ENCODE measurements around the gene DOCK7. TPM values are rescaled to one million over a fixed set of nuclear protein-coding genes. Genes with fewer than 3 reads are reported as not detected.

Gene DOCK7
- total and polyA plus RNA-seq, 2 of the 13 experiments (the other 11 are each of a cell fraction or from before 2014, with no cell fraction given), result 45.7 to 67.2 TPM

DNA sequence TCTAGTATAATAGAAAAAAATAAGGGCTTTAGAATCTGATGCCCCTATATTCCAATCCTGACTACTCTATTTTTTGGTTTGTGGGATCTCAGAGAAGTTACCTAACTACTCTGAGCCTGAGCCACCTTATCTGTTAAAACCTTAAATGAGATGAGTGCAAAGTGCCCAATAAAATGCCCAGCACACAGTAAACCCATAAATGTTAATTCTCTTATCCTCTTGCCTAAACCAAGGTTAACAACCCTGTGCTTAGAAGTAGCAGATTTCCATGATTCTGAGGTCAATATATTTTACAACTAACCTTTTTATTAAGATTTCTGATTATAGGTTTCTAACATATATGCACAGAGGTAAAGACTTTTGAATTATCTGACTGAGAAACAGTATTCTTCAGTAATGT, 35.8 kb downstream of the DOCK7 start:
- no peak for TF ChIP-seq NFRKB (IDR thresholded peaks at IDR 0.05)
- TF ChIP-seq MLLT10 (CRISPR knock-in tag; IDR thresholded peaks at IDR 0.05), result no peak
- no peak for TF ChIP-seq ZNF549 (CRISPR knock-in tag; IDR thresholded peaks at IDR 0.05)
- TF ChIP-seq ZNF616 (CRISPR knock-in tag; IDR thresholded peaks at IDR 0.05; ENCODE audit: low read depth), result no peak
- no peak for TF ChIP-seq SKI (IDR thresholded peaks at IDR 0.05; ENCODE audit: partially characterized antibody)
- no peak for TF ChIP-seq ZNF468 (CRISPR knock-in tag; IDR thresholded peaks at IDR 0.05)
- TF ChIP-seq ZIK1 (CRISPR knock-in tag; IDR thresholded peaks at IDR 0.05; ENCODE audit: borderline replicate concordance, low read depth), result no peak
- TF ChIP-seq FOXC1 (CRISPR knock-in tag; IDR thresholded peaks at IDR 0.05; ENCODE audit: borderline replicate concordance), result no peak
- no peak for TF ChIP-seq GZF1 (CRISPR knock-in tag; IDR thresholded peaks at IDR 0.05)
- no peak for TF ChIP-seq ZNF251 (CRISPR knock-in tag; IDR thresholded peaks at IDR 0.05)
- TF ChIP-seq, protein P1, sequence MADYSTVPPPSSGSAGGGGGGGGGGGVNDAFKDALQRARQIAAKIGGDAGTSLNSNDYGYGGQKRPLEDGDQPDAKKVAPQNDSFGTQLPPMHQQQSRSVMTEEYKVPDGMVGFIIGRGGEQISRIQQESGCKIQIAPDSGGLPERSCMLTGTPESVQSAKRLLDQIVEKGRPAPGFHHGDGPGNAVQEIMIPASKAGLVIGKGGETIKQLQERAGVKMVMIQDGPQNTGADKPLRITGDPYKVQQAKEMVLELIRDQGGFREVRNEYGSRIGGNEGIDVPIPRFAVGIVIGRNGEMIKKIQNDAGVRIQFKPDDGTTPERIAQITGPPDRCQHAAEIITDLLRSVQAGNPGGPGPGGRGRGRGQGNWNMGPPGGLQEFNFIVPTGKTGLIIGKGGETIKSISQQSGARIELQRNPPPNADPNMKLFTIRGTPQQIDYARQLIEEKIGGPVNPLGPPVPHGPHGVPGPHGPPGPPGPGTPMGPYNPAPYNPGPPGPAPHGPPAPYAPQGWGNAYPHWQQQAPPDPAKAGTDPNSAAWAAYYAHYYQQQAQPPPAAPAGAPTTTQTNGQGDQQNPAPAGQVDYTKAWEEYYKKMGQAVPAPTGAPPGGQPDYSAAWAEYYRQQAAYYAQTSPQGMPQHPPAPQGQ (CRISPR knock-in tag; IDR thresholded peaks at IDR 0.05; ENCODE audit: borderline replicate concordance), result no peak
- TF ChIP-seq BCLAF1 (IDR thresholded peaks at IDR 0.05), result no peak
- TF ChIP-seq RARA (CRISPR knock-in tag; IDR thresholded peaks at IDR 0.05), result no peak
- CTCF ChIA-PET (ENCODE audit: low intra/inter-chr PET ratio, low total read pairs), result no interaction called here
- no peak overlapping the region for H3K27ac ChIP-seq (ENCODE audit: extremely low read length, insufficient read depth, low read length)
- no peak overlapping the region for H3K4me3 ChIP-seq (replicated peaks in 1 of 3; ENCODE audit: insufficient read depth in 1 of 3, low read depth in 2 of 3, low read length in 3 of 3)
- in situ Hi-C loops (cut with HindIII; ENCODE audit: extremely low pct_ligation_motif_present, low pct_unique_long_range_greater_than_20kb) (no loop called here), intact Hi-C loops (cut with micrococcal nuclease; ENCODE audit: unreplicated experiment) (no loop called here)
- no TSS peak for BruUV-seq (replicated peaks)
- H3K79me2 ChIP-seq (ENCODE audit: insufficient read depth, low read length), result peaks cover 27% of the 10 kb centered on the region
- H3K9ac ChIP-seq (ENCODE audit: insufficient read depth, low read depth, low read length), result no peak overlapping the region
- peaks cover 2 to 31% of the 10 kb centered on the region in 2 experiments; a peak in 4 of 5 replicates for H3K36me3 ChIP-seq (replicated peaks in 1 of 2; ENCODE audit: control insufficient read depth in 1 of 2, insufficient read depth in 2 of 2, low read length in 2 of 2)
- no peak for ATAC-seq
- H2AFZ ChIP-seq (ENCODE audit: low read length), result no peak overlapping the region
- no peak for DNase-seq (ENCODE audit: low spot score)
- H3K27me3 ChIP-seq (ENCODE audit: control insufficient read depth in 1 of 2, insufficient read depth in 2 of 2, low read length in 2 of 2), result no peaks in the 10 kb centered on the region
- no peaks in the 10 kb centered on the region for H4K20me1 ChIP-seq (ENCODE audit: insufficient read depth, low read length)
- H3K4me1 ChIP-seq (ENCODE audit: insufficient read depth, low read length), result no peaks in the 10 kb centered on the region; the same call in 1 of the 2 replicates
- POLR2A ChIA-PET, result no interaction called here
- no peak overlapping the region for H3K4me2 ChIP-seq (ENCODE audit: low read depth, low read length)
- H3K9me3 ChIP-seq (ENCODE audit: low read length), result no peaks in the 10 kb centered on the region
- no peak for FAIRE-seq

Data from HepG2 (cell line).